ES-I3 (cell line): Measurements from ENCODE around the gene DTX1.

ENCODE experiments used
- H3K36me3 ChIP-seq: 2 replicates; pipeline ENCODE4 v1.6.1; 2013; ENCODE audit warnings: mild to moderate bottlenecking, low read length, control low read depth, moderate library complexity; ENCODE audit not compliant: insufficient read depth
- H3K4me1 ChIP-seq: 2 replicates; pipeline ENCODE4 v1.6.1; 2013; ENCODE audit warnings: mild to moderate bottlenecking, control low read depth, low read length; ENCODE audit not compliant: insufficient read depth
- H3K9ac ChIP-seq: 2 replicates; pipeline ENCODE4 v1.6.1; 2013; ENCODE audit warnings: low read depth, mild to moderate bottlenecking, low read length, moderate library complexity
- H3K9me3 ChIP-seq: 2 replicates; pipeline ENCODE4 v1.6.1; 2013; ENCODE audit warnings: mild to moderate bottlenecking, low read length, moderate library complexity; ENCODE audit not compliant: control insufficient read depth, insufficient read depth

The DTX1 gene

DNA sequence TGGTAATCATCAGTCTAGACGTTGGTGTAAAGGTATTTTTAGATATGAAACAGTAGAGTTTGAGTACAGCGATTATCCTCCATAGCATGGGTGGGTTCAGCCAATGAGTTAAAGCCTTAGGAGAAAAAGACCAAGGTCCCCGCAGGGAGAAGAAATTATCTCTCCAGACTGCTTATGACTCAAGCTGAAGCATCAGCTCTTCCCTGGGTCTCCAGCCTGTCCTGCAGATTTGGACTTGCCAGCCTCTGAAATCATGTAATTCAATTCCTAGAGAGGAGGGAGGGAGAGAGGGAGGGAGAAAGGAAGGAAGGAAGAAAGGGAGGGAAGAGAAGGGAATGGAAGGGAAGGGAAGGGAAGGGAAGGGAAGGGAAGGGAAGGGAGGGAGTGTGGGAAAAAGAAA is 12.0 kb upstream of the DTX1 start:
- Histone ChIP-seq H3K9me3 (no peaks in the 10 kb centered on the region), H3K9ac (no peak overlapping the region), H3K4me1 (peaks cover 10% of the 10 kb centered on the region; the same call in 1 of the 2 replicates), H3K36me3 (no peaks in the 10 kb centered on the region)

GRCh38 chr12:113048716-113049127 is 7.8 kb upstream of the DTX1 start:
- no peaks in the 10 kb centered on the region for H3K9me3 ChIP-seq
- H3K36me3 ChIP-seq: no peaks in the 10 kb centered on the region
- H3K9ac ChIP-seq: no peak overlapping the region
- H3K4me1 ChIP-seq: peaks cover 4% of the 10 kb centered on the region

DNA sequence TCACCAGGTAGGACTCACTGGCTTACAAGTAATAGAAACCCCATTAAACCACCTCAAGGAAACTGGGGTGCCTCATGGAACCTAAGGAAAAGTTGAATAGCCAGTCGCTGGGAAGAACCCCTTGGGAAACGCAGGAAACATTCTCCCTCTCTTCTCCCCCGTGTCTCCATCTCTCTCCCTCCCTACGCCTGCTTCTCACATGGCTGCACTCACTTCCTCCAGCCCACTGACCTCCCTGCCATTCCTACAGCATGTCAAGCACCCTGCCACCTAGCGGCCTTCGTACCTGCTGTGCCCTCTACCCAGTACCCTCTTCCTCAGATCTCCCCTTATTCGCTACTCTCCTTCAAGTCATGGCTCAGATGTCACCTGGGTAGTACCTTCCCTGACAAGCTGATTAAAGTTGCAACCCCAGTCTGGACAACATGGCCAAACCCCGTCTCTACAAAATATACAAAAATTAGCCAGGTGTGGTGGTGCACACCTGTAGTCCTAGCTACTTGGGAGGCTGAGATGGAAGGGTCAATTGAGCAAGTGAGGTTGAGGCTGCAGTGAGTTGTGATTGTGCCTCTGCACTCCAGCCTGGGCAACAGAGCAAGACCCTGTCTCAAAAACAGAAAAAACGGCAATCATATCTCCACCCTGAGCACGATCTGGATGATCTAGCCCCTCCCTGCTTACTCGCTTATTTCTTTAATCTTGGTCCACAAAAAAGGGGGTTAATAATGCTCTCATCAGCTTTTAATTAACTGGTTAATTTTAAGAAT is 6.4 kb upstream of the DTX1 start:
- peaks cover 4% of the 10 kb centered on the region for H3K4me1 ChIP-seq
- no peaks in the 10 kb centered on the region for H3K36me3 ChIP-seq
- no peak overlapping the region for H3K9ac ChIP-seq
- H3K9me3 ChIP-seq: no peaks in the 10 kb centered on the region

- no peaks in the 10 kb centered on the region for H3K36me3 ChIP-seq
- H3K9me3 ChIP-seq: no peaks in the 10 kb centered on the region
- H3K4me1 ChIP-seq: peaks cover 4% of the 10 kb centered on the region
- H3K9ac ChIP-seq: no peak overlapping the region
Measured at GRCh38 chr12:113050795-113051194, 5.7 kb upstream of the DTX1 start.

- Histone ChIP-seq H3K9me3 (no peaks in the 10 kb centered on the region), H3K9ac (no peak overlapping the region), H3K36me3 (no peaks in the 10 kb centered on the region), H3K4me1 (peaks cover 4% of the 10 kb centered on the region)
Measured at GRCh38 chr12:113051759-113052158, 4.8 kb upstream of the DTX1 start.

- H3K9me3 ChIP-seq: no peaks in the 10 kb centered on the region
- peaks cover 4% of the 10 kb centered on the region for H3K4me1 ChIP-seq
- no peak overlapping the region for H3K9ac ChIP-seq
- no peaks in the 10 kb centered on the region for H3K36me3 ChIP-seq
Measured at GRCh38 chr12:113052326-113052725, 4.2 kb upstream of the DTX1 start.

DNA sequence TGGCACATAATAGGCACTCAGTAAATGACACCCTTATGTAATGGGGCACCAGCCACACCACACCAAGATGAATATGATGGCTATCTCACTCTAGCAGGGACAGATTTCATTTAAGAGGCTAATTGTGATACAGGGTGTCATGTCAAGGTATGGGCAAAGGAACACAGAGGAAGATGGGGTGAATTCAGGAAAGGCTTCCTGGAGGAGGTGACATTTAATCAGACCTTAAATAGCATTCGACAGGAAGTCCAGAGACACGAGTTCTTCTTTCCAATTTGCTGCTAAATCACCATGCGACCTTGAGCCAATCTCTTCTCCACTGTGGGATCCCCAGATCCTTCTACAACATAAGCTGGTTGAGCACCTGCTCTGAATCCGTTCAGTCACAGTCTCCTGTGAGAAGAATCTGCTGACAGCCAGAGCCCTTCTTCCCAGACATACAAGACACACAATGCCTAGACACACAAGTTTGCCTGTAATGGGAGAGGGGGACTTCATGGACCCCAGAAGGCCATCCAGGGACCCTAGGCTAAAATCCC is 1.5 kb upstream of the DTX1 start:
- no peak overlapping the region for H3K9ac ChIP-seq
- no peaks in the 10 kb centered on the region for H3K36me3 ChIP-seq
- H3K4me1 ChIP-seq: no peaks in the 10 kb centered on the region
- no peaks in the 10 kb centered on the region; the same call in 1 of the 2 replicates for H3K9me3 ChIP-seq

DNA sequence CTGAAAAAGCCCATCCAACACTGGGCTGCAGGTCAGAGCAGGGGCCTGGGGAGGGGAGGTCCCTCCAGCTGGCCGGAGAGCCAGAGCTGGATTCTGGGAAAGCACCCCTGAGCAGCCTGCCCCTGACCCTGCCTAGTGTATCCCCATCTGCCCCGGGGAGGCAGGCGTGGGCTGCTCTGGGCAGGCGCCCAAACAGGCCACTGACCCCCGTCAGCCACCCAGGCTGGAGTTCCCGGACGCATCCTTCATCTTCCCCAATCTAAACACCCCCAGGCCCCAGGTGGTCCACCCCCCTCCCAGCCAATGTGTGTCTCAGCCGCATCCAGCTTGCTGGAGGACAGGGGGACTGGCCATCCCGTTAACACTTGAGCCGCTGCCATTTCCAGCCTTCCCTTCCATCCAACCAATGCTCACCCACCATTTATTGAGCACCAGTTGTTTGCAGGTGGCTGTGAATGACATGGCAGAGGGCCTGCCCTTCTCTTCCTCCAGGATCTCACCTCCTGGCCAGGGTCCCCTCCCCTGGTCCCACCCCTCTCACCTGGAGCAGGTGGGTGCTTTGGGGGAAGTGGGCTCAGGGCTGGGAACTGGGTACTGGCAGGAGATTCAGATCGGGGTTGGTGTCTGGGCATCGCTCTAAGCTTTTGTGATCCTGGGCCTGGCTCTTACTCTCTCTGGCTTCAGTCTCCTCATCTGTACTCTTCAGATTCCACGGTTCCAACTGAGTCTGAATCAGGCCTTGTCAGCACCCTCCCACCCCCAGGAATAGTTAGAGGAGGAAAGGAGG is 743 bp upstream of the DTX1 start:
- Histone ChIP-seq H3K4me1 (no peaks in the 10 kb centered on the region), H3K36me3 (no peaks in the 10 kb centered on the region), H3K9me3 (no peaks in the 10 kb centered on the region; the same call in 1 of the 2 replicates), H3K9ac (peak overlapping the region; percentile 59; the same call in 1 of the 2 replicates)

GRCh38 chr12:113056381-113056630 is 224 bp upstream of the DTX1 start:
- H3K4me1 ChIP-seq: no peaks in the 10 kb centered on the region
- no peaks in the 10 kb centered on the region; the same call in 1 of the 2 replicates for H3K9me3 ChIP-seq
- no peaks in the 10 kb centered on the region for H3K36me3 ChIP-seq
- peak overlapping the region; percentile 59 for H3K9ac ChIP-seq

- Histone ChIP-seq H3K4me1 (peaks cover 8% of the 10 kb centered on the region), H3K9ac (peak overlapping the region; percentile 59; the same call in 1 of the 2 replicates), H3K9me3 (no peaks in the 10 kb centered on the region; the same call in 1 of the 2 replicates), H3K36me3 (no peaks in the 10 kb centered on the region)
Measured at GRCh38 chr12:113057565-113058485, 1.3 kb downstream of the DTX1 start.

GRCh38 chr12:113058553-113058952 is 2.0 kb downstream of the DTX1 start:
- Histone ChIP-seq H3K36me3 (no peaks in the 10 kb centered on the region), H3K4me1 (peaks cover 8% of the 10 kb centered on the region), H3K9ac (no peak overlapping the region), H3K9me3 (no peaks in the 10 kb centered on the region; the same call in 1 of the 2 replicates)

- H3K9ac ChIP-seq: no peak overlapping the region
- H3K36me3 ChIP-seq: no peaks in the 10 kb centered on the region
- H3K9me3 ChIP-seq: no peaks in the 10 kb centered on the region; the same call in 1 of the 2 replicates
- peaks cover 8% of the 10 kb centered on the region for H3K4me1 ChIP-seq
Measured at GRCh38 chr12:113059071-113059595, 2.6 kb downstream of the DTX1 start.

GRCh38 chr12:113060336-113060960 is 3.9 kb downstream of the DTX1 start:
- no peaks in the 10 kb centered on the region for H3K36me3 ChIP-seq
- peaks cover 8% of the 10 kb centered on the region for H3K4me1 ChIP-seq
- no peaks in the 10 kb centered on the region; the same call in 1 of the 2 replicates for H3K9me3 ChIP-seq
- H3K9ac ChIP-seq: no peak overlapping the region
